ENCODE measurements around the gene BRF1. TPM values are rescaled to one million over a fixed set of nuclear protein-coding genes. Genes with fewer than 3 reads are reported as not detected.

BRF1 gene
- total and polyA plus RNA-seq, 9 donors = 20.4 to 47.3 (median 37.1) TPM

DNA sequence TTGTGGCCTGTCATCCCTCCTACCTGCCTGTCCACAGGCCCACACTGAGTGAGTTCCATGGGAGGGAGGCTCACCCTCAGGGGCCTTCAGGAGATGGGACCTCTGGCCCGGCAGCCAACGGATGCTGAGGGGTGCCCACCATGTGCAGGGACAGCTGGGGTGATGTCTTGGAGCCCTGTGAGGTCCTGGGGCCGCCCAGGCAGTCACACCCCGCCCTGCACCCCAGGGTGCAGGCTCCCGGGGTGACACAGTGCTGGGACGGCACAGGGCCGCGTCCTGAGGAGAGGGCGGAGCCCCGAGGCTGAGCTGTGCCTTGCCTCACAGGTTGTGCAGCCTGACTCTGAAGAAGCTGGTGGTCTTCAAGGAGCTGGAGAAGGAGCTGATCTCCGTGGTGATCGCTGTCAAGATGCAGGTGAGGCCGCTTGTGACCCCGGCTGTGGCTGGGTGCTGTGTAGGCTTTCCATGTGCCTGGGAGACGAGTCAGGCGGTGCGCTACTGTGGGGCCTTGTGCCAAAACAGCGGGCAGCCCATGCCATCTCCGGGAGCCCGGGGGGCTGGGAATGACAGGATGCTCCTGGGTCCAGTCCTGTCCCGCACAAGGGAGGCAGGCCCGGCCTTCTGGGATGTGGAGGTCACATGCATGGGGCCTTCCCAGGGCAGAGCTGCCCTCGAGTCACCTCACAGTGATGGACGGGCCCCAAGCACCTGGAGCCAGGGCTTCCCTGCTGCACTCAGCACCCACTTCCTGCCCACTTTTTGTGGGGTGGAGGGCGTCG lies 47.6 kb upstream of the BRF1 start:
- WGBS, 3 donors = 85 to 91% (median 88%) methylated on average over 24 to 26 of the region's 26 CpGs
- peaks cover 3% of the 10 kb centered on the region for H3K4me1 ChIP-seq (ENCODE audit: insufficient read depth)
- DNase-seq = peak in 1 of 5 donors; percentile 25
- H3K9me3 ChIP-seq = no peaks in the 10 kb centered on the region
- H3K27ac ChIP-seq = no peak overlapping the region
- H3K27me3 ChIP-seq = no peaks in the 10 kb centered on the region
- intact Hi-C loops (cut with DNase I) = no loop called here
- no peaks in the 10 kb centered on the region for H3K36me3 ChIP-seq
- H3K4me3 ChIP-seq = no peak overlapping the region
- TF ChIP-seq, protein P1, sequence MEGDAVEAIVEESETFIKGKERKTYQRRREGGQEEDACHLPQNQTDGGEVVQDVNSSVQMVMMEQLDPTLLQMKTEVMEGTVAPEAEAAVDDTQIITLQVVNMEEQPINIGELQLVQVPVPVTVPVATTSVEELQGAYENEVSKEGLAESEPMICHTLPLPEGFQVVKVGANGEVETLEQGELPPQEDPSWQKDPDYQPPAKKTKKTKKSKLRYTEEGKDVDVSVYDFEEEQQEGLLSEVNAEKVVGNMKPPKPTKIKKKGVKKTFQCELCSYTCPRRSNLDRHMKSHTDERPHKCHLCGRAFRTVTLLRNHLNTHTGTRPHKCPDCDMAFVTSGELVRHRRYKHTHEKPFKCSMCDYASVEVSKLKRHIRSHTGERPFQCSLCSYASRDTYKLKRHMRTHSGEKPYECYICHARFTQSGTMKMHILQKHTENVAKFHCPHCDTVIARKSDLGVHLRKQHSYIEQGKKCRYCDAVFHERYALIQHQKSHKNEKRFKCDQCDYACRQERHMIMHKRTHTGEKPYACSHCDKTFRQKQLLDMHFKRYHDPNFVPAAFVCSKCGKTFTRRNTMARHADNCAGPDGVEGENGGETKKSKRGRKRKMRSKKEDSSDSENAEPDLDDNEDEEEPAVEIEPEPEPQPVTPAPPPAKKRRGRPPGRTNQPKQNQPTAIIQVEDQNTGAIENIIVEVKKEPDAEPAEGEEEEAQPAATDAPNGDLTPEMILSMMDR (IDR thresholded peaks at IDR 0.05) = no peak
- TF ChIP-seq EP300 (IDR thresholded peaks at IDR 0.05) (no peak), POLR2A (IDR thresholded peaks at IDR 0.05) (no peak)

DNA sequence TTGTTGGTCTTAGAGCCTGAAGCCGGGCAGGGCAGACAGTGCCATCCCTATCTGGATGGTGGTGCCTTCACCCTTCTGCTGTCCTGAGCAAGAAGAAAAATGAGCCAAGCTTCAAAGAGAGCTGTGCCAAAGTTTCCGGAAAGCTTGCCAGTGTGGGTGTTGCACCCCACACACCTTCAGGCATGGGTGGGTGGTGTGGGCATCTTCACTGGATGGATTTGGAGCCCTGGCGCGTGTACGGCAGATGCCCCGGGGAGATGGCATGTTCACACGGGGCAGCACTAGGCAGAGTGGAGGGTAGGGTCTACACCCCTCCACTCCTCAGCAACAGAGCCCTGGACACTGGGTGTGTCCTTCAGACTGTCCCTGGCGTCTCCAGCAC lies 46.8 kb upstream of the BRF1 start:
- Histone ChIP-seq H3K9me3 (no peaks in the 10 kb centered on the region), H3K4me1 (ENCODE audit: insufficient read depth) (peaks cover 3% of the 10 kb centered on the region), H3K27me3 (no peaks in the 10 kb centered on the region), H3K27ac (no peak overlapping the region), H3K4me3 (no peak overlapping the region), H3K36me3 (no peaks in the 10 kb centered on the region)
- 89 to 95% (median 90%) methylated on average over 8 of the region's 8 CpGs for WGBS, 3 donors
- TF ChIP-seq POLR2A (IDR thresholded peaks at IDR 0.05) (no peak), EP300 (IDR thresholded peaks at IDR 0.05) (no peak)
- TF ChIP-seq, protein P1 (IDR thresholded peaks at IDR 0.05) = no peak
- intact Hi-C loops (cut with DNase I) = no loop called here
- DNase-seq = no peak

DNA sequence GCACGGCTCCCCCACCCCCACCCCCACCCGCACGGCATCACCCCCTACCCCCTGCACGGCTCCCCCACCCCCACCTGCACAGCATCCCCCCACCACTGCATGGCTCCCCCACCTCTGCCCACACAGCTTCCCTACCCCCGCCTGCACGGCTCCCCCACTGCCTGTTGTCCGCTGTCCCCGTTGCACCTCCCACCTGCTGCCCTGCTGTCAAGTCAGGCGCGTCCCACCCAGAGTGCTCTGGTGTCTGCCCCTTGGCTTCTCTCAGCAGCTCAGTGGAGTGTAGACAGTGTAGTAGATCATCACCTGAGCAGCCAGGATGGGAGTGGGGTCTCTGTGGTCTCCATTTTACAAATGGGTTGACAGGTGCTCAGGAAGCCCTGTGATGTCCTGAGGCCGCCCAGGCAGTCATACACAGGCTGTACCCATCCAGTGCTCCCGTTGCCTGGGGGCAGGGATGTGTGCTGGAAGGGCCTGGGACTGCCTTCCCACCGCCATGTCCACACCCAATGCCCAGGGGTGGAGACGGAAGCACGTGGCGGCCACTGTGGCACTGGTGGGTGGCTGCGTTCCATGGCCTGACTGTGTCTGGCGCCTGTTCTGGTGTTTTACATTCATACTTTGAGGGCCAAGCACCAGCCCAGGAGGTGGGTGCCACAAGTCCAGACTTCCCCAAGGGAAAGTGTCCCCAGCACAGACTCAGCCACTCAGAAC lies 46.2 kb upstream of the BRF1 start:
- no peak for DNase-seq

DNA sequence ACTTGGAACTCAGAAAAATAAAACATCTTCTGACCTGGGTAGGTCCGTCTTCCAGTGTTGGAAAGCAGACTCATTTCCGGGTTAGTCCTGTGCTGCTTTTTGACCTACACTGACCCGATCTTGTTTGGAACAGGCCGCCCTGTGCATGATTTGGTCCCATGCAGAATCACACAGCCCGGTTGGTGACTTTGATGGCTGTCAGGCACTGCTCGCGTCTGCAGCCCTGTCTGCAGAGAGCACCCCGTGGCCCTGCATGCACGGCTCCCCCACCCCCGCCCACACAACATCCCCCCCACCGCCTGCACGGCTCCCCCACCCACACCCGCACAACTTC lies 45.4 kb upstream of the BRF1 start:
- TF ChIP-seq, protein P1 (IDR thresholded peaks at IDR 0.05) = no peak
- no peak for TF ChIP-seq EP300 (IDR thresholded peaks at IDR 0.05)
- no peak for TF ChIP-seq POLR2A (IDR thresholded peaks at IDR 0.05)
- Histone ChIP-seq H3K4me1 (ENCODE audit: insufficient read depth) (peaks cover 3% of the 10 kb centered on the region), H3K27ac (no peak overlapping the region), H3K27me3 (no peaks in the 10 kb centered on the region), H3K36me3 (no peaks in the 10 kb centered on the region), H3K9me3 (no peaks in the 10 kb centered on the region), H3K4me3 (no peak overlapping the region)
- intact Hi-C loops (cut with DNase I) = no loop called here
- no peak for DNase-seq
- 41 to 54% (median 47%) methylated on average over 13 of the region's 13 CpGs for WGBS, 3 donors

More for the DNA sequence above, 46.2 kb upstream of the BRF1 start:
- Histone ChIP-seq H3K9me3 (no peaks in the 10 kb centered on the region), H3K4me3 (no peak overlapping the region), H3K36me3 (no peaks in the 10 kb centered on the region), H3K27ac (no peak overlapping the region), H3K27me3 (no peaks in the 10 kb centered on the region), H3K4me1 (ENCODE audit: insufficient read depth) (peaks cover 3% of the 10 kb centered on the region)
- TF ChIP-seq POLR2A (IDR thresholded peaks at IDR 0.05) (no peak), EP300 (IDR thresholded peaks at IDR 0.05) (no peak)
- TF ChIP-seq, protein P1 (IDR thresholded peaks at IDR 0.05) = no peak
- intact Hi-C loops (cut with DNase I) = no loop called here
- WGBS, 3 donors = 81 to 93% (median 90%) methylated on average over 13 to 16 of the region's 18 CpGs

Measured in ovary (tissue), 9 donors.